HepG2 (cell line): ENCODE data around the gene SEMA5B. TPM values are rescaled to one million over a fixed set of nuclear protein-coding genes. Genes with fewer than 3 reads are reported as not detected.

Source experiments
- CHD2 ChIP-seq: IDR thresholded peaks from 2 replicates; pipeline ENCODE4 v1.6.1; 2011; ENCODE audit warnings: low read depth, low read length, improper control_type of control experiment
- HOXA3 ChIP-seq: sonication (generic); formaldehyde crosslinking; IDR thresholded peaks from 2 replicates; pipeline ENCODE4 v1.5.0; 2020; ENCODE audit warnings: missing genetic modification reagents
- RAD51 ChIP-seq: fragments of 450-650 bp; IDR thresholded peaks from 2 replicates; pipeline ENCODE4 v1.6.1; 2016; ENCODE audit warnings: borderline replicate concordance
- SSRP1 ChIP-seq: IDR thresholded peaks from 2 replicates; pipeline ENCODE4 v1.6.1; 2016; ENCODE audit warnings: control low read depth
- ZFP1 ChIP-seq: IDR thresholded peaks from 2 replicates; pipeline ENCODE4 v1.6.1; 2016
- ZMAT3 ChIP-seq: sonication (generic); formaldehyde crosslinking; conservative IDR thresholded peaks from 2 replicates; pipeline ENCODE4 v1.7.0; 2021; ENCODE audit warnings: missing genetic modification reagents
- ZNF674 ChIP-seq: sonication (generic); formaldehyde crosslinking; IDR thresholded peaks from 2 replicates; pipeline ENCODE4 v1.5.0; 2020; ENCODE audit warnings: low read depth, mild to moderate bottlenecking, missing genetic modification reagents
- ZNF792 ChIP-seq: IDR thresholded peaks from 2 replicates; pipeline ENCODE4 v1.6.1; 2016
- ZNF850 ChIP-seq: sonication (generic); formaldehyde crosslinking; conservative IDR thresholded peaks from 2 replicates; pipeline ENCODE4 v1.9.0; 2021; ENCODE audit warnings: mild to moderate bottlenecking, missing genetic modification reagents
- ZSCAN25 ChIP-seq: sonication (generic); formaldehyde crosslinking; IDR thresholded peaks from 2 replicates; pipeline ENCODE4 v1.8.0; 2022; ENCODE audit warnings: mild to moderate bottlenecking, missing genetic modification reagents
- polyA plus RNA-seq, 8 experiments: library from polyadenylated mRNA; depleted of rRNA in 3 of 8; stranded (reverse) in 7 of 8; unstranded in 1 of 8; fragments of >200 nt; fragmentation: Illumina TruSeq in 4 of 8; extraction: Trizol in 4 of 8; gene quantifications; 2 replicates each; pipeline versions ENCODE4 v1.2.1 to v1.2.3, GENCODE V29; 2011 to 2016; ENCODE audit warnings: low read depth in 4 of 8, missing spikeins in 1 of 8, mixed read lengths in 1 of 8; ENCODE audit not compliant: insufficient read depth in 1 of 8
- total RNA-seq, 5 experiments: library from RNA; depleted of rRNA; stranded (reverse); fragments of >200 nt; fragmentation: Illumina TruSeq; extraction: Trizol; gene quantifications; 2 replicates each; pipeline ENCODE4 v1.2.3, GENCODE V29; 2016; ENCODE audit warnings: low read depth in 1 of 5
- TF ChIP-seq, protein P1 (sequence below): sonication (generic); formaldehyde crosslinking; IDR thresholded peaks from 2 replicates; pipeline ENCODE4 v1.4.0; 2020; ENCODE audit warnings: missing genetic modification reagents
- TF ChIP-seq, protein P2 (sequence below): sonication (generic); formaldehyde crosslinking; IDR thresholded peaks from 2 replicates; pipeline ENCODE4 v1.4.0; 2020; ENCODE audit warnings: mild to moderate bottlenecking, low read depth, missing genetic modification reagents
- TF ChIP-seq, protein P3 (sequence below), 2 experiments: sonication (generic) in 1 of 2; formaldehyde crosslinking in 1 of 2; IDR thresholded peaks; 2 replicates each; pipeline versions ENCODE4 v1.6.1 to v1.9.0; 2014 to 2022; ENCODE audit warnings: antibody characterized with exemption in 1 of 2, borderline replicate concordance in 1 of 2, inconsistent platforms in 1 of 2, low read depth in 1 of 2, missing genetic modification reagents in 1 of 2
- TF ChIP-seq, protein P4 (sequence below): sonication (generic); formaldehyde crosslinking; IDR thresholded peaks from 2 replicates; pipeline ENCODE4 v1.8.1; 2023; ENCODE audit warnings: mild to moderate bottlenecking, missing genetic modification reagents

The SEMA5B gene
- total and polyA plus RNA-seq, 2 of the 13 experiments (the other 11 are each of a cell fraction or from before 2014, with no cell fraction given): not detected

DNA sequence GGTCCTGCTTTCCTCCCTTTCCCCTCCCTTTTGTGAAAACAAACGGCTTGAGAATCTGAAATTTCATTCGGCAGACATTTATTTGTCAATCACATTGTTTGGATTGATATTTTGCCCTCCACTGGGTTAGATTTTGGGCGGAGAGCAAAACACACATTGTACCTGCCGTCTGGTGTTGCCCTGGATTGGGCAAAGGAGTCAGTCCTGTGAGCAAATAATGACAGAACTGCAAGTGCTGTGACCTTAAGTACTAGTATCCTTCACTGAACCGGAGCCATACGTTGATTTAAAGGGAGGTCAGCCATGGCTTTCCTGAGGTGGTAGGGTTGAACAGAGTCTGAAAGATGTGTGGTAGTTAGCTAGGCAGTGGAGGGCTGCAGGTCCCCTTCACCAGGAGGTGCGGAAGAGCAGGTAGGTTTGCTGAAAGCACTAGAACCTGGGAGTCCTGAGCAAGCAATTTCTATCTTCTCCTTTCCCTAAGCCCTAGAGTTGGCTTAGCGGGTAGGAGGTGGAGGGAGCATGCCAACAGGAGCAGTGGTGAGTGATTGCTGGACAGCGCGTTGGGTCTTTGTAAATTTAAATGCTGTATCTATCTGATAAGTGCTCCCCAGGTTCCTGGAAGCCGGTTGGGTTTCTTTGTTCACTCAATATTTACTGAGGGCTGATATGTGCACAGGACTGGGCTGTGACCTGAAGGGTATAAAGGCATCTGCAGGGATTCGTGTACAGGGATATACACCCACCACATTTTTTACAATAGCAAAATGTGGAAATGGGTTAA lies 41.2 kb upstream of the SEMA5B start (continued):
- TF ChIP-seq, protein P1, sequence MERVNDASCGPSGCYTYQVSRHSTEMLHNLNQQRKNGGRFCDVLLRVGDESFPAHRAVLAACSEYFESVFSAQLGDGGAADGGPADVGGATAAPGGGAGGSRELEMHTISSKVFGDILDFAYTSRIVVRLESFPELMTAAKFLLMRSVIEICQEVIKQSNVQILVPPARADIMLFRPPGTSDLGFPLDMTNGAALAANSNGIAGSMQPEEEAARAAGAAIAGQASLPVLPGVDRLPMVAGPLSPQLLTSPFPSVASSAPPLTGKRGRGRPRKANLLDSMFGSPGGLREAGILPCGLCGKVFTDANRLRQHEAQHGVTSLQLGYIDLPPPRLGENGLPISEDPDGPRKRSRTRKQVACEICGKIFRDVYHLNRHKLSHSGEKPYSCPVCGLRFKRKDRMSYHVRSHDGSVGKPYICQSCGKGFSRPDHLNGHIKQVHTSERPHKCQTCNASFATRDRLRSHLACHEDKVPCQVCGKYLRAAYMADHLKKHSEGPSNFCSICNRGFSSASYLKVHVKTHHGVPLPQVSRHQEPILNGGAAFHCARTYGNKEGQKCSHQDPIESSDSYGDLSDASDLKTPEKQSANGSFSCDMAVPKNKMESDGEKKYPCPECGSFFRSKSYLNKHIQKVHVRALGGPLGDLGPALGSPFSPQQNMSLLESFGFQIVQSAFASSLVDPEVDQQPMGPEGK (CRISPR knock-in tag): 0 out of 2 replicates have a peak, but pooled peaks have one; percentile 8
- TF ChIP-seq ZSCAN25 (CRISPR knock-in tag) (0 out of 2 replicates have a peak, but pooled peaks have one; percentile 39), ZNF792 (no peak), ZNF850 (CRISPR knock-in tag) (0 out of 2 replicates have a peak, but pooled peaks have one; percentile 51), CHD2 (no peak), HOXA3 (CRISPR knock-in tag) (0 out of 2 replicates have a peak, but pooled peaks have one; percentile 16), SSRP1 (CRISPR knock-in tag) (no peak), ZNF674 (no peak), ZFP1 (CRISPR knock-in tag) (no peak), ZMAT3 (0 out of 2 replicates have a peak, but pooled peaks have one; percentile 49), RAD51 (no peak)
- TF ChIP-seq, protein P2, sequence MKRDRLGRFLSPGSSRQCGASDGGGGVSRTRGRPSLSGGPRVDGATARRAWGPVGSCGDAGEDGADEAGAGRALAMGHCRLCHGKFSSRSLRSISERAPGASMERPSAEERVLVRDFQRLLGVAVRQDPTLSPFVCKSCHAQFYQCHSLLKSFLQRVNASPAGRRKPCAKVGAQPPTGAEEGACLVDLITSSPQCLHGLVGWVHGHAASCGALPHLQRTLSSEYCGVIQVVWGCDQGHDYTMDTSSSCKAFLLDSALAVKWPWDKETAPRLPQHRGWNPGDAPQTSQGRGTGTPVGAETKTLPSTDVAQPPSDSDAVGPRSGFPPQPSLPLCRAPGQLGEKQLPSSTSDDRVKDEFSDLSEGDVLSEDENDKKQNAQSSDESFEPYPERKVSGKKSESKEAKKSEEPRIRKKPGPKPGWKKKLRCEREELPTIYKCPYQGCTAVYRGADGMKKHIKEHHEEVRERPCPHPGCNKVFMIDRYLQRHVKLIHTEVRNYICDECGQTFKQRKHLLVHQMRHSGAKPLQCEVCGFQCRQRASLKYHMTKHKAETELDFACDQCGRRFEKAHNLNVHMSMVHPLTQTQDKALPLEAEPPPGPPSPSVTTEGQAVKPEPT (CRISPR knock-in tag): no peak
- TF ChIP-seq, protein P3, sequence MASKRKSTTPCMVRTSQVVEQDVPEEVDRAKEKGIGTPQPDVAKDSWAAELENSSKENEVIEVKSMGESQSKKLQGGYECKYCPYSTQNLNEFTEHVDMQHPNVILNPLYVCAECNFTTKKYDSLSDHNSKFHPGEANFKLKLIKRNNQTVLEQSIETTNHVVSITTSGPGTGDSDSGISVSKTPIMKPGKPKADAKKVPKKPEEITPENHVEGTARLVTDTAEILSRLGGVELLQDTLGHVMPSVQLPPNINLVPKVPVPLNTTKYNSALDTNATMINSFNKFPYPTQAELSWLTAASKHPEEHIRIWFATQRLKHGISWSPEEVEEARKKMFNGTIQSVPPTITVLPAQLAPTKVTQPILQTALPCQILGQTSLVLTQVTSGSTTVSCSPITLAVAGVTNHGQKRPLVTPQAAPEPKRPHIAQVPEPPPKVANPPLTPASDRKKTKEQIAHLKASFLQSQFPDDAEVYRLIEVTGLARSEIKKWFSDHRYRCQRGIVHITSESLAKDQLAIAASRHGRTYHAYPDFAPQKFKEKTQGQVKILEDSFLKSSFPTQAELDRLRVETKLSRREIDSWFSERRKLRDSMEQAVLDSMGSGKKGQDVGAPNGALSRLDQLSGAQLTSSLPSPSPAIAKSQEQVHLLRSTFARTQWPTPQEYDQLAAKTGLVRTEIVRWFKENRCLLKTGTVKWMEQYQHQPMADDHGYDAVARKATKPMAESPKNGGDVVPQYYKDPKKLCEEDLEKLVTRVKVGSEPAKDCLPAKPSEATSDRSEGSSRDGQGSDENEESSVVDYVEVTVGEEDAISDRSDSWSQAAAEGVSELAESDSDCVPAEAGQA (IDR thresholded peaks at IDR 0.05; ENCODE audit: low read depth): no peak
- TF ChIP-seq, protein P3 (CRISPR knock-in tag; IDR thresholded peaks at IDR 0.05; ENCODE audit: borderline replicate concordance): 0 out of 2 replicates have a peak, but pooled peaks have one; percentile 27
- TF ChIP-seq, protein P4, sequence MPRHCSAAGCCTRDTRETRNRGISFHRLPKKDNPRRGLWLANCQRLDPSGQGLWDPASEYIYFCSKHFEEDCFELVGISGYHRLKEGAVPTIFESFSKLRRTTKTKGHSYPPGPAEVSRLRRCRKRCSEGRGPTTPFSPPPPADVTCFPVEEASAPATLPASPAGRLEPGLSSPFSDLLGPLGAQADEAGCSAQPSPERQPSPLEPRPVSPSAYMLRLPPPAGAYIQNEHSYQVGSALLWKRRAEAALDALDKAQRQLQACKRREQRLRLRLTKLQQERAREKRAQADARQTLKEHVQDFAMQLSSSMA (CRISPR knock-in tag): 0 out of 2 replicates have a peak, but pooled peaks have one; percentile 52
